Measurements from ENCODE around the gene MAP3K15.
"Not testable (repeated sequence)": the region's sequence is repeated elsewhere in the genome, so short reads cannot be mapped to it uniquely, and the experiment has no call there.

The MAP3K15 gene

DNA sequence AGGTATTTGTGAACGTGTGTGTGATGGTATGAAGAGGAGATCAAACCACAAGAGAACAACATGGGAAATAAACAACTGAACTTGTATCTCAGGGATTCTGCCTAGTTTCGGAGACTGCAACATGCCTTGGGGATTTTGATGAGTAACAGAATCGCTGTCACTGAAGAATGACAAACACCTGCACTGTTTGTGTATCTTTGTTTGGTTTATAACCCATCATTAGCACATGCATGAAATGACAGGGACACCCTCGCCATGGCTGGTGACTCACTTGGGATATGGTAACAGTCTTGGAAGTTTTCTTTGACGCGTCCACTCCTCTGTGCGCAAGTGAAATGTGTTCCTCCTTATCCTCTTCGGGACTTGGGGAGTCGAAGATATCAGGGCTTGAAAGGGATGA is 30.3 kb upstream of the MAP3K15 start:
- Mint-ChIP-seq H3K36me3 (ENCODE audit: low read depth) (peaks cover 40% of the 10 kb centered on the region), H3K9me3 (no peaks in the 10 kb centered on the region), H3K27ac (no peak overlapping the region), H3K4me1 (ENCODE audit: low read depth) (peaks cover 34% of the 10 kb centered on the region), H3K27me3 (no peaks in the 10 kb centered on the region), H3K4me3 (no peak overlapping the region)

DNA sequence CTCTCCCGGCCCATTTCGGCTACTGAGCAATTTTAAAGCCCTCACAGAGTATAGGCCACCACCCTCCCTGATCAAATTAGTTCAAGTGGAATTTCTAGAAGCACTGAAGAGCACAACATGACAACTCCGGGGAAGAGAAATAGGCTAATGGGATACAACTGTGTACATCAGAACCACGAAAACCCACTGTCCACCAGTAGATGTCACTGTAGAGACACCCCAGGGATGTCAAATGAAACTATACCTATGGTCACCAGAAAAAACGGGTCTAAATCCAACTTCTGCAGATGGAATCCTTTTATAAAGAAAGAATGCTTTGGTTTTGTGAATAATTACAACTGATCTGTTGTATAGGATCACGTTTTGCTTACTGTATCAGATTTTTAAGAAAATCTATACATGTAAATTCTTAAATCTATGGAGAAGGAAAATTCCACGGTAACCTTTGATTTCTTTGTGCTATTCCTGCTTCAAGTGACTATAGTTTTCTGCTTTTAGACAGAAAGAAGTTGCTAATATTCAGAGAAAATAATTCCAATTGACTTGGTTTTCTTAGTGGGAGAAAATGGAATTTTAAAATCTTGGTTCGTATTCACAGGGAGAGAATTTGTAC is 29.5 kb upstream of the MAP3K15 start:
- H3K36me3 Mint-ChIP-seq (ENCODE audit: low read depth): peaks cover 40% of the 10 kb centered on the region
- H3K4me3 Mint-ChIP-seq: no peak overlapping the region
- H3K4me1 Mint-ChIP-seq (ENCODE audit: low read depth): peaks cover 26% of the 10 kb centered on the region
- H3K9me3 Mint-ChIP-seq: no peaks in the 10 kb centered on the region
- H3K27ac Mint-ChIP-seq: peak overlapping the region; percentile 45
- H3K27me3 Mint-ChIP-seq: no peaks in the 10 kb centered on the region

DNA sequence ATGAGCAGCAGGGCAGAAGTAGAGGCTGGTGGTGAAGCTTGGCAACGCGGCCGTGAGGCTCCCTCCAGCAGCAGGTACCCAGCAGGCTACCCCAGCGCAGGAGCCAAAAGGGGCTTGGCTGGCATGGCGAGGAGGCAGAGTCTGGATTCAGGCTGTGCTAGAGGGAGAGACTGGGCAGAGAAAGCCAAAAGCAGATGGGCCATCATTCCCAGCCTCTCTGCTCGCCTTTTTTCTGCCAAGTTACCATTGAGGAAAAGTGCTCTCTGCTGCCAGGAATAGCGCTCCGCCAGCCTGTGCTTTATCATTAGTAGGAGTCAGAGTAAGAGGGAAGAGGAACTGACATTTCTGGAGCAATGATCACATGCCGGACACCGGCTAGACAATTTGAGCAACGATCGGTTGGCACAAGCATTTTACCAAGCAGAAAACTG is 28.7 kb upstream of the MAP3K15 start:
- H3K27me3 Mint-ChIP-seq: no peaks in the 10 kb centered on the region
- peaks cover 45% of the 10 kb centered on the region for H3K36me3 Mint-ChIP-seq (ENCODE audit: low read depth)
- no peak overlapping the region for H3K4me3 Mint-ChIP-seq
- H3K4me1 Mint-ChIP-seq (ENCODE audit: low read depth): peaks cover 18% of the 10 kb centered on the region
- H3K9me3 Mint-ChIP-seq: no peaks in the 10 kb centered on the region
- H3K27ac Mint-ChIP-seq: no peak overlapping the region

DNA sequence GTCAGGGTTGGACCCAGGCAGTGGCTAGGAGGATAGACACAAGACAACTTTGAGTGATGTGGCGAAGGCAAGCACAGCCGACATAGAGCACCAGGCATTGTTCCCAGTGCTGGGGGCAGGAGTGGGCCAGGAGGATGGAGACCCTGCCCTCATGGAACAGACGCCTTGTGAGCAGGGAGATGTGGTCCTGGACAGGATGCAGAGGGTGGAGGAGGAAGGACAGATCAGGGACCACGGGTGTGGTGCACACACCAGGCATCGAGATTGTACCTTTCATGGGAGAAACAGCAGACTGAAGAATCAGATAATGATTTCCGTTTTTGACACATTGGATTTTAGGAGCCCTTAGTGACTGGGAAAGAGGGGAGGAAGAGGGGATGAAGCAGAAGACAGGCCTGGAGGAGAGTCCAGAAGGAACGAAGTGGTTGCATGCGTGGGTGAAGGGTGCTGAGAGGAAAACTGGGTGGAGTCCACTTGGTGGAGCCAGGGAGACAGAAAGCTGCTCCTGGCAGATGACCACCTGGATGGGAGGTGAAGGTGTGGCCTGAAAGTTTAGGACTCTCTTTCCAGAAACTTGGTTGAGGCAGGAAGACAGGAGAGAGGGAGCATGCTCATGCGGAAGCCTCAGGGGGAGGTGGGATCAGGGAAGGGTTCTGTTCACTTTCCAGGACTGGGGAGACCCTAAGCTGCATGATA is 27.9 kb upstream of the MAP3K15 start:
- Mint-ChIP-seq H3K4me1 (ENCODE audit: low read depth) (peaks cover 10% of the 10 kb centered on the region), H3K27ac (peak overlapping the region; percentile 31), H3K4me3 (no peak overlapping the region), H3K27me3 (no peaks in the 10 kb centered on the region), H3K9me3 (no peaks in the 10 kb centered on the region), H3K36me3 (ENCODE audit: low read depth) (peaks cover 37% of the 10 kb centered on the region)

GRCh38 chrX:19541931-19542330 is 26.6 kb upstream of the MAP3K15 start:
- Mint-ChIP-seq H3K4me3 (no peak overlapping the region), H3K4me1 (ENCODE audit: low read depth) (peaks cover 3% of the 10 kb centered on the region), H3K36me3 (ENCODE audit: low read depth) (peaks cover 35% of the 10 kb centered on the region), H3K27me3 (no peaks in the 10 kb centered on the region), H3K27ac (no peak overlapping the region), H3K9me3 (no peaks in the 10 kb centered on the region)

- H3K4me3 Mint-ChIP-seq: no peak overlapping the region
Measured at GRCh38 chrX:19541196-19541595, 25.9 kb upstream of the MAP3K15 start.

GRCh38 chrX:19540076-19540475 is 24.8 kb upstream of the MAP3K15 start:
- Mint-ChIP-seq H3K27me3 (no peaks in the 10 kb centered on the region), H3K36me3 (ENCODE audit: low read depth) (peaks cover 29% of the 10 kb centered on the region), H3K27ac (no peak overlapping the region), H3K4me3 (no peak overlapping the region), H3K4me1 (ENCODE audit: low read depth) (peaks cover 3% of the 10 kb centered on the region), H3K9me3 (no peaks in the 10 kb centered on the region)

More at GRCh38 chrX:19541196-19541595, 25.9 kb upstream of the MAP3K15 start:
- Mint-ChIP-seq H3K36me3 (ENCODE audit: low read depth) (peaks cover 35% of the 10 kb centered on the region), H3K27ac (no peak overlapping the region), H3K27me3 (no peaks in the 10 kb centered on the region), H3K9me3 (no peaks in the 10 kb centered on the region), H3K4me1 (ENCODE audit: low read depth) (peaks cover 3% of the 10 kb centered on the region)

- Mint-ChIP-seq H3K27ac (peak overlapping the region; percentile 52), H3K4me1 (ENCODE audit: low read depth) (peaks cover 3% of the 10 kb centered on the region), H3K27me3 (no peaks in the 10 kb centered on the region), H3K36me3 (ENCODE audit: low read depth) (peaks cover 25% of the 10 kb centered on the region), H3K9me3 (no peaks in the 10 kb centered on the region), H3K4me3 (no peak overlapping the region)
Measured at GRCh38 chrX:19539665-19540064, 24.4 kb upstream of the MAP3K15 start.

DNA sequence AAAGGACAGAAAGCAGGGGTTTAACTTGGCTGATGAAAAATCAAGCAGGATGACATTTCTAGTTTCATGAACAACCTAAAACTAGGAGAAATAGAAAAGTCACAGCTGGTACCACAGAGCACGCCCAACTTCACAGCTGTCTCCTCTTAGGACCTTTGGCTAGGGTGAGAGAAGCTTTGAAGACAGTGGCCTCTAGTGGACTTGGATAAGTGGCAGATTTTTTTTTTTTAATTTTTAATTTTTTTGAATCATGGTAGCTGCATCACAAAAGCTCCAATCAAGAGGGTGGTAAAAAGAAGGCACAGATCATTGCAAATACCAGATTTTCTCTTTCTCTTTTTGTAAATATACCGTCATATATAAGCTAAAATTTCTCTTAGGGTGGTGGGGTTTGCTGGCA is 20.2 kb upstream of the MAP3K15 start:
- Mint-ChIP-seq H3K36me3 (ENCODE audit: low read depth) (peaks cover 11% of the 10 kb centered on the region), H3K9me3 (no peaks in the 10 kb centered on the region), H3K27me3 (no peaks in the 10 kb centered on the region), H3K4me3 (no peak overlapping the region), H3K4me1 (ENCODE audit: low read depth) (no peaks in the 10 kb centered on the region), H3K27ac (no peak overlapping the region)

- Mint-ChIP-seq H3K9me3 (no peaks in the 10 kb centered on the region), H3K27me3 (no peaks in the 10 kb centered on the region), H3K4me1 (ENCODE audit: low read depth) (no peaks in the 10 kb centered on the region), H3K4me3 (no peak overlapping the region), H3K27ac (no peak overlapping the region), H3K36me3 (ENCODE audit: low read depth) (peaks cover 2% of the 10 kb centered on the region)
Measured at GRCh38 chrX:19532709-19533108, 17.4 kb upstream of the MAP3K15 start.

GRCh38 chrX:19517965-19518364 is 2.7 kb upstream of the MAP3K15 start:
- H3K27me3 Mint-ChIP-seq: peaks cover 28% of the 10 kb centered on the region
- no peaks in the 10 kb centered on the region for H3K36me3 Mint-ChIP-seq (ENCODE audit: low read depth)
- no peaks in the 10 kb centered on the region for H3K4me1 Mint-ChIP-seq (ENCODE audit: low read depth)
- no peak overlapping the region for H3K27ac Mint-ChIP-seq
- no peaks in the 10 kb centered on the region for H3K9me3 Mint-ChIP-seq
- H3K4me3 Mint-ChIP-seq: no peak overlapping the region

DNA sequence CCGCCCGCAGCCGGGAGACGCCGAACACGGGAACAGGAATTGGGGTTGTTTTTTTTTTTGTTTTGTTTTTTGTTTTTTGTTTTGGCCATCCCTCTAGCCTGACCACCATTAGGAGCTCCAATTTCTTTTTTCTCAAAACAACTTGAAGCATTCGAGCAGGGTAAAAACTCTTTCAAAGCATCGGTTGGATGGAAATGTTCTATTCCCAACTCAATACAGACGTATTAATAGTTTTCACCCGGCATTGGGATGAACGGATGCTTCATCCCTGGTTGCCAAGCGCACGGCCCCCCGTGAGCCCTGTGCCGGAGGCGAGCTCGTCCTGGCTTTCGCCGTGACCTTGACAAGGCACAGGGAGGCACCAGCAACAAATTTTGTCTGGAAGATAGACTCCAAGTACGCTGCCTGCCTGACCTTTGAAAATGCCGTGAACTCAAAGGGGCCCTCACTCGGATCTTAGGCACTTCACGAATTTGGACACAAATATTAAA is 352 bp upstream of the MAP3K15 start:
- no peaks in the 10 kb centered on the region for H3K36me3 Mint-ChIP-seq (ENCODE audit: low read depth)
- H3K4me3 Mint-ChIP-seq: peak overlapping the region; percentile 45
- no peaks in the 10 kb centered on the region for H3K9me3 Mint-ChIP-seq
- no peak overlapping the region for H3K27ac Mint-ChIP-seq
- no peaks in the 10 kb centered on the region for H3K4me1 Mint-ChIP-seq (ENCODE audit: low read depth)
- H3K27me3 Mint-ChIP-seq: peaks cover 31% of the 10 kb centered on the region

DNA sequence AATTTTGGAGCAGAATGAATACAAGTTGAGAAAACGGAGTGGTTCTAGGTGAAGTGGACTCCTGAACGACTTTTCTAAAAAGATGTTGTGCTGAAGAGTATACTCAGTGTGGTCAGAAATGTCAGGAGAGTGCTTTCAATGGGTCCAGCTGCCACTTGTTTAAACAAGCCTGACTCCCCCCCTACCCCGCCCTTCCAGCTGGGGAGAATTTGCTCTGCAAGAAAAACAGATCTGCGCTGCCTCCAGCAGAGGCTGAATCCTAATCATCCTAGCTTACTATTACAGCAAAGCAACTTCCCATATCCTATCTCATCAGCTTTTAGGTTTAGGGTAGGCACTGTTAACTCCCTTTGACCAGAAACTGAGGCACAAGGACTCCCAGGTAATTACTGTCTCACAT is 1.9 kb downstream of the MAP3K15 start:
- Mint-ChIP-seq H3K9me3 (no peaks in the 10 kb centered on the region), H3K4me1 (ENCODE audit: low read depth) (no peaks in the 10 kb centered on the region), H3K27ac (no peak overlapping the region), H3K36me3 (ENCODE audit: low read depth) (no peaks in the 10 kb centered on the region), H3K4me3 (no peak overlapping the region), H3K27me3 (peaks cover 36% of the 10 kb centered on the region)

GRCh38 chrX:19512961-19513360 is 2.3 kb downstream of the MAP3K15 start:
- no peak overlapping the region for H3K27ac Mint-ChIP-seq
- no peaks in the 10 kb centered on the region for H3K36me3 Mint-ChIP-seq (ENCODE audit: low read depth)
- H3K9me3 Mint-ChIP-seq: no peaks in the 10 kb centered on the region
- peaks cover 32% of the 10 kb centered on the region for H3K27me3 Mint-ChIP-seq
- no peaks in the 10 kb centered on the region for H3K4me1 Mint-ChIP-seq (ENCODE audit: low read depth)
- H3K4me3 Mint-ChIP-seq: no peak overlapping the region

GRCh38 chrX:19512359-19512758 is 2.9 kb downstream of the MAP3K15 start:
- no peaks in the 10 kb centered on the region for H3K36me3 Mint-ChIP-seq (ENCODE audit: low read depth)
- H3K4me1 Mint-ChIP-seq (ENCODE audit: low read depth): no peaks in the 10 kb centered on the region
- H3K9me3 Mint-ChIP-seq: no peaks in the 10 kb centered on the region
- no peak overlapping the region for H3K4me3 Mint-ChIP-seq
- H3K27me3 Mint-ChIP-seq: peaks cover 27% of the 10 kb centered on the region
- H3K27ac Mint-ChIP-seq: no peak overlapping the region

- H3K4me1 Mint-ChIP-seq (ENCODE audit: low read depth); H3K9me3 Mint-ChIP-seq; H3K27ac Mint-ChIP-seq; H3K4me3 Mint-ChIP-seq; H3K36me3 Mint-ChIP-seq (ENCODE audit: low read depth): not testable (repeated sequence)
- H3K27me3 Mint-ChIP-seq: peaks cover 23% of the 10 kb centered on the region
Measured at GRCh38 chrX:19511796-19512195, 3.5 kb downstream of the MAP3K15 start.

Measured in stimulated activated naive CD8-positive, alpha-beta T cell treated with anti-CD3 and anti-CD28 coated beads, Interleukin-15, Interleukin-2, amounts not matched to agents 100 ng/mL and 50 ng/mL, for 24 hours (primary cell).